Ascending aorta (tissue), 2 donors: ENCODE data around the gene RNGTT. TPM values are rescaled to one million over a fixed set of nuclear protein-coding genes. Genes with fewer than 3 reads are reported as not detected.
"Not testable (repeated sequence)": the region's sequence is repeated elsewhere in the genome, so short reads cannot be mapped to it uniquely, and the experiment has no call there.

Source experiments
- DNase-seq, 2 donors: peaks; one replicate each; pipeline ENCODE4 v3.0.0-alpha.2; 2019; ENCODE audit warnings: low spot score in 2 of 2
- H3K27ac ChIP-seq, 2 donors: fragments of 200-600 bp; sonication (generic); one replicate each; pipeline ENCODE4 v1.5.1; 2016 to 2017; ENCODE audit warnings: mild to moderate bottlenecking in 1 of 2
- H3K27me3 ChIP-seq: fragments of 200-600 bp; sonication (generic); one replicate; pipeline ENCODE4 v1.5.1; 2017
- H3K36me3 ChIP-seq, 2 donors: fragments of 200-600 bp; sonication (generic); one replicate each; pipeline ENCODE4 v1.5.1; 2016
- H3K4me1 ChIP-seq, 2 donors: fragments of 200-600 bp; sonication (generic); one replicate each; pipeline ENCODE4 v1.5.1; 2016 to 2017; ENCODE audit warnings: mild to moderate bottlenecking in 1 of 2
- H3K4me3 ChIP-seq, 2 donors: fragments of 200-600 bp; sonication (generic); one replicate each; pipeline ENCODE4 v1.5.1; 2016 to 2017; ENCODE audit warnings: mild to moderate bottlenecking in 1 of 2
- H3K9me3 ChIP-seq, 2 donors: fragments of 200-600 bp; sonication (generic); one replicate each; pipeline ENCODE4 v1.5.1; 2016
- intact Hi-C: fragments of 100-400 bp; cut with DNase I; formaldehyde crosslinking; loops from one replicate; pipeline ENCODE4 v1.15.1; 2023
- total RNA-seq: library from RNA; depleted of rRNA; stranded (reverse); fragments of >200 nt; gene quantifications from one replicate; pipeline ENCODE4 v1.1.0, GENCODE V29; 2016
- TF ChIP-seq, protein P1 (sequence below), 3 experiments: fragments of 200-600 bp in 2 of 3; fragments of 450-650 bp in 1 of 3; sonication (generic) in 2 of 3; IDR thresholded peaks; one replicate each; pipeline ENCODE4 v1.5.1; 2016 to 2019; ENCODE audit warnings: antibody characterized with exemption in 3 of 3, mild to moderate bottlenecking in 1 of 3, moderate library complexity in 1 of 3

RNGTT gene
- total RNA-seq, 1 donor from 2014 or later, result 13.4 TPM

DNA sequence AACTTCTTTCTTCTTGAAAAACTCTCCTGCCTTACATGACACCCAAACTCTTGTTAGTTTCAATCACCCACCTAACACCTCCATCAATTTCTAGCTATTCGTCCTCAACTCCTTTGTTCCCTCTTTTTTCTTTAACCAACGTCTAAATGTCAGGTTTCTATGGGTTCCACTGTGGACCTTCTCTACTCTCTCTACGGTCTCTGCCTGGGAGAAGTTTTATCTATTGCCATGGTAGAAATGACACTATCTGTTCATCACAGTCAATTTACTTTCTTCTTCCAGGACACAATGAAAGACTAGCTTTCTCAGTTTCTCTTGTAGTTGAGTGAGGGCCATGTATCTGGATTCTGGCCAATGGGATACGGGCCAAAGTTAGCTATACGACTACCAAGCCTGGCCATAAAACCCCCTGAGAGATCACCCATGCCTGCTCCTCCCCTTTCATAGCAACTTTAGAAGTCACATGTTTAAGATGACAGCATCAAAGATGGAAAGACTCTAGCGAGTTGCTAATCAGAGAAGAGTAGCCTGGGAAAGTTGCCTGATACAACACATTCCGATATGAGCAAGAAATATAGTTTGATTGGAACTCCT, 17.9 kb downstream of the RNGTT start:
- DNase-seq, result no peak
- Histone ChIP-seq H3K4me3 (no peak overlapping the region), H3K9me3 (no peaks in the 10 kb centered on the region), H3K27ac (no peak overlapping the region), H3K4me1 (no peaks in the 10 kb centered on the region), H3K27me3 (no peaks in the 10 kb centered on the region), H3K36me3 (peaks cover 0 to 2% of the 10 kb centered on the region in 2 donors)
- intact Hi-C loops, result no loop called here
- TF ChIP-seq, protein P1, sequence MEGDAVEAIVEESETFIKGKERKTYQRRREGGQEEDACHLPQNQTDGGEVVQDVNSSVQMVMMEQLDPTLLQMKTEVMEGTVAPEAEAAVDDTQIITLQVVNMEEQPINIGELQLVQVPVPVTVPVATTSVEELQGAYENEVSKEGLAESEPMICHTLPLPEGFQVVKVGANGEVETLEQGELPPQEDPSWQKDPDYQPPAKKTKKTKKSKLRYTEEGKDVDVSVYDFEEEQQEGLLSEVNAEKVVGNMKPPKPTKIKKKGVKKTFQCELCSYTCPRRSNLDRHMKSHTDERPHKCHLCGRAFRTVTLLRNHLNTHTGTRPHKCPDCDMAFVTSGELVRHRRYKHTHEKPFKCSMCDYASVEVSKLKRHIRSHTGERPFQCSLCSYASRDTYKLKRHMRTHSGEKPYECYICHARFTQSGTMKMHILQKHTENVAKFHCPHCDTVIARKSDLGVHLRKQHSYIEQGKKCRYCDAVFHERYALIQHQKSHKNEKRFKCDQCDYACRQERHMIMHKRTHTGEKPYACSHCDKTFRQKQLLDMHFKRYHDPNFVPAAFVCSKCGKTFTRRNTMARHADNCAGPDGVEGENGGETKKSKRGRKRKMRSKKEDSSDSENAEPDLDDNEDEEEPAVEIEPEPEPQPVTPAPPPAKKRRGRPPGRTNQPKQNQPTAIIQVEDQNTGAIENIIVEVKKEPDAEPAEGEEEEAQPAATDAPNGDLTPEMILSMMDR (IDR thresholded peaks at IDR 0.05), result no peak

DNA sequence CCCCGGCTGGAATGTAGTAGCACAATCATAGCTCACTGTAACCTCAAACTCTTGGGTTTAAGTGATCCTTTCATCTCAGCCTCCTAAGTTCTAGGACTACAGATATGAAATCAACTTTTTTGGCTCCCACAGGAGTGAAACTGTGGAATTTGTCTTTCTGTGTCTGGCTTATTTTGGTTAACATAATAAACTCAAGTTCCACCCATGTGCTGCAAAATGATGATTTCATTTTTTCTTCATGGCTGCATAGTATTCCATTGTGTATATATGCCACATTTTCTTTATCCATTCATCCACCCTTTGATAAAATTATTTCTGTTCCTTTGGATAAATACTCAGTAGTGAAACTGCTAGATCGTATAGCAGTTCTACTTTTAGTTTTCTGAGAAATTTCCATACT, 29.9 kb downstream of the RNGTT start:
- TF ChIP-seq, protein P1 (IDR thresholded peaks at IDR 0.05), result no peak
- Histone ChIP-seq H3K36me3 (peaks cover 7 to 20% of the 10 kb centered on the region in 2 donors), H3K9me3 (peaks cover 6% of the 10 kb centered on the region in 2 donors), H3K27ac (no peak overlapping the region), H3K27me3 (no peaks in the 10 kb centered on the region), H3K4me3 (no peak overlapping the region), H3K4me1 (no peaks in the 10 kb centered on the region)
- no peak for DNase-seq
- intact Hi-C loops, result no loop called here

DNA sequence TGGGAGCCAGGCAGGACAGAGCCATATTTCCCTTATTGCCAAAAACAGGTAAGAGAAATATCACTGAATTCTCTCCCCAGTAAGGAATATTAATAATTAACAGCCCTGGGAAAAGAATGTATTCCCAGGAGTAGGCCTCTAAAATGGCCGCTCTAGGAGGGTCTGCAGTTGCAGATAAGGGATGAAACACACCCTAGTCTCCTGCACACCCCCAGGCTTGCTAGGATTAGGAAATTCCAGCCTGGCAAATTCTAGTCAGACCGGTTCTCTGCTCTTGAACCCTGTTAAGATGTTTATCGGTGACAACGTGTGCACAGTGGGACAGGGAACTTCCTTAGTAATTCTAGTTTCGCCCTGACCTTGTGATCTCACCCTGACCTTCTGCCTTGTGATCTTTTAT, 31.4 kb downstream of the RNGTT start:
- H3K36me3 ChIP-seq, result peaks cover 7 to 18% of the 10 kb centered on the region in 2 donors
- DNase-seq, H3K4me3 ChIP-seq, H3K9me3 ChIP-seq, H3K27me3 ChIP-seq, H3K27ac ChIP-seq, H3K4me1 ChIP-seq, intact Hi-C loops: not testable (repeated sequence)

- Histone ChIP-seq H3K9me3 (no peaks in the 10 kb centered on the region), H3K27me3 (no peaks in the 10 kb centered on the region), H3K36me3 (peaks cover 0 to 5% of the 10 kb centered on the region in 2 donors), H3K27ac (no peak overlapping the region), H3K4me3 (no peak overlapping the region), H3K4me1 (no peaks in the 10 kb centered on the region)
- intact Hi-C loops, result no loop called here
- no peak for DNase-seq
- TF ChIP-seq, protein P1 (IDR thresholded peaks at IDR 0.05), result no peak
These were observed 40.5 kb downstream of the RNGTT start for GRCh38 chr6:88922775-88923548.

DNA sequence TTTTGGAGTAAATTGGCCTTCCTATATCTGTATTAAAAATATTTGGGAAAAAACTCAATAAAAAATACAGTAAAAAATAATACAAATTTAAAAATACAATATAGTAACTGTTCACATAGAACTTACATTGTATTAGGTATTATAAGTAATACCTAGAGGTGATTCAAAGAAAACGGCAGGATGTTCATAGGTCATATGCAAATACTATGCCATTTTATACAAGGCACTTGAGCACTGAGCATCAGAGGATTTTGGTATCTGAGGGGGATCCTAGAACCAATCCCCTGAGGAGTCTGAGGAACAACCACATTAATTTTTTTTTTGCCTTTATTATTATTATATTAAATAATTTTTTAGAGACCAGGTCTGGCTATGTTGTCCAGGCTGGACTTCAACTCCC, 41.7 kb downstream of the RNGTT start:
- DNase-seq, result no peak
- peaks cover 0 to 5% of the 10 kb centered on the region in 2 donors for H3K36me3 ChIP-seq
- H3K9me3 ChIP-seq, result no peaks in the 10 kb centered on the region
- H3K27ac ChIP-seq, result no peak overlapping the region
- TF ChIP-seq, protein P1 (IDR thresholded peaks at IDR 0.05), result no peak
- no peaks in the 10 kb centered on the region for H3K4me1 ChIP-seq
- H3K27me3 ChIP-seq, result no peaks in the 10 kb centered on the region
- intact Hi-C loops, result no loop called here
- H3K4me3 ChIP-seq, result no peak overlapping the region
